Liver (tissue), 9 donors: ENCODE data around the gene PDCD6IP. TPM values are rescaled to one million over a fixed set of nuclear protein-coding genes. Genes with fewer than 3 reads are reported as not detected.

Experiments
- DNase-seq: peaks from one replicate; pipeline ENCODE4 v3.0.0-alpha.2; 2017; ENCODE audit warnings: low spot score
- H3K27ac ChIP-seq, 2 donors: one replicate each; pipeline ENCODE4 v1.7.0; 2013; ENCODE audit warnings: inconsistent platforms in 2 of 2, low read length in 2 of 2, control low read depth in 1 of 2, low read depth in 1 of 2, mild to moderate bottlenecking in 1 of 2
- H3K27me3 ChIP-seq, 4 donors: one replicate each; pipeline versions ENCODE4 v1.6.1 to v1.7.0; 2013; ENCODE audit warnings: low read length in 3 of 4, inconsistent platforms in 1 of 4, mild to moderate bottlenecking in 1 of 4, moderate library complexity in 1 of 4; ENCODE audit not compliant: control insufficient read depth in 4 of 4, insufficient read depth in 4 of 4
- H3K36me3 ChIP-seq, 4 donors: one replicate each; pipeline versions ENCODE4 v1.6.1 to v1.7.0; 2013; ENCODE audit warnings: low read length in 3 of 4, mild to moderate bottlenecking in 3 of 4, low read depth in 1 of 4, moderate library complexity in 1 of 4; ENCODE audit not compliant: control insufficient read depth in 4 of 4, insufficient read depth in 3 of 4
- H3K4me1 ChIP-seq, 4 donors: one replicate each; pipeline versions ENCODE4 v1.6.1 to v1.7.0; 2013; ENCODE audit warnings: low read length in 3 of 4, mild to moderate bottlenecking in 3 of 4, moderate library complexity in 1 of 4; ENCODE audit not compliant: control insufficient read depth in 4 of 4, insufficient read depth in 4 of 4
- H3K4me3 ChIP-seq, 3 donors: one replicate each; pipeline versions ENCODE4 v1.6.1 to v1.7.0; 2013; ENCODE audit warnings: low read length in 3 of 3, control low read depth in 1 of 3, low read depth in 1 of 3, mild to moderate bottlenecking in 1 of 3
- H3K9ac ChIP-seq, 2 donors: one replicate each; pipeline ENCODE4 v1.7.0; 2013; ENCODE audit warnings: low read length in 2 of 2, mild to moderate bottlenecking in 2 of 2, moderate library complexity in 2 of 2, control low read depth in 1 of 2, low read depth in 1 of 2
- H3K9me3 ChIP-seq, 4 donors: one replicate each; pipeline versions ENCODE4 v1.6.1 to v1.7.0; 2013; ENCODE audit warnings: low read length in 3 of 4; ENCODE audit not compliant: control insufficient read depth in 4 of 4
- ATF3 ChIP-seq: IDR thresholded peaks from 2 replicates; pipeline ENCODE4 v1.6.1; 2016; ENCODE audit warnings: antibody characterized with exemption
- CTCF ChIP-seq: fragments of 150-350 bp; IDR thresholded peaks from 2 replicates; pipeline ENCODE4 v1.5.1; 2017; ENCODE audit warnings: improper control_type of control experiment, low read depth, low read length; ENCODE audit not compliant: missing input control
- EGR1 ChIP-seq, 2 donors: IDR thresholded peaks; 2 replicates each; pipeline ENCODE4 v1.6.1; 2016 to 2018; ENCODE audit warnings: antibody characterized with exemption in 2 of 2, low read depth in 2 of 2
- FOXA1 ChIP-seq: IDR thresholded peaks from 2 replicates; pipeline ENCODE4 v1.6.1; 2016; ENCODE audit warnings: antibody characterized with exemption
- FOXA2 ChIP-seq: IDR thresholded peaks from 2 replicates; pipeline ENCODE4 v1.6.1; 2016; ENCODE audit warnings: antibody characterized with exemption
- GABPA ChIP-seq, 2 donors: IDR thresholded peaks in 1 of 2; conservative IDR thresholded peaks in 1 of 2; 2 replicates each; pipeline ENCODE4 v1.6.1; 2016; ENCODE audit warnings: antibody characterized with exemption in 2 of 2, mild to moderate bottlenecking in 1 of 2, moderate library complexity in 1 of 2
- HNF4A ChIP-seq, 2 donors: conservative IDR thresholded peaks; 2 replicates each; pipeline ENCODE4 v1.6.1; 2016; ENCODE audit warnings: antibody characterized with exemption in 2 of 2, mild to moderate bottlenecking in 2 of 2
- MAX ChIP-seq: IDR thresholded peaks from 2 replicates; pipeline ENCODE4 v1.6.1; 2016; ENCODE audit warnings: antibody characterized with exemption
- RAD21 ChIP-seq, 2 donors: IDR thresholded peaks; 2 replicates each; pipeline ENCODE4 v1.6.1; 2016; ENCODE audit warnings: antibody characterized with exemption in 2 of 2, mild to moderate bottlenecking in 2 of 2
- REST ChIP-seq: IDR thresholded peaks from 2 replicates; pipeline ENCODE4 v1.6.1; 2016; ENCODE audit warnings: antibody characterized with exemption, mild to moderate bottlenecking
- RXRA ChIP-seq, 2 donors: IDR thresholded peaks; 2 replicates each; pipeline ENCODE4 v1.6.1; 2017 to 2018; ENCODE audit warnings: antibody characterized with exemption in 2 of 2, mild to moderate bottlenecking in 1 of 2
- SP1 ChIP-seq: IDR thresholded peaks from 2 replicates; pipeline ENCODE4 v1.6.1; 2018; ENCODE audit warnings: antibody characterized with exemption, mild to moderate bottlenecking
- TAF1 ChIP-seq: conservative IDR thresholded peaks from 2 replicates; pipeline ENCODE4 v1.6.1; 2016; ENCODE audit warnings: antibody characterized with exemption, mild to moderate bottlenecking
- YY1 ChIP-seq: IDR thresholded peaks from 2 replicates; pipeline ENCODE4 v1.6.1; 2016; ENCODE audit warnings: antibody characterized with exemption, mild to moderate bottlenecking
- ZBTB33 ChIP-seq: IDR thresholded peaks from 2 replicates; pipeline ENCODE4 v1.6.1; 2016; ENCODE audit warnings: antibody characterized with exemption
- WGBS: extraction: QIAGEN DNeasy Blood & Tissue Kit; methylation state at CpG from one replicate; pipeline ENCODE4 v1.1.7; 2013; 5-methylcytosine and 5-hydroxymethylcytosine counted together
- polyA plus RNA-seq, 2 donors: library from polyadenylated mRNA; stranded (reverse) in 1 of 2; unstranded in 1 of 2; fragments of 200-250 nt in 1 of 2; fragments of >200 nt in 1 of 2; fragmentation: Nextera tagmentation in 1 of 2; extraction: Ambion mirVana in 1 of 2; gene quantifications; one replicate each; pipeline versions ENCODE4 v1.2.1 to v1.2.3, GENCODE V29; 2013 to 2015
- total RNA-seq, 2 donors: library from RNA; depleted of rRNA; stranded (reverse); fragments of >200 nt; gene quantifications; one replicate each; pipeline ENCODE4 v1.2.3, GENCODE V29; 2014
- donor health status: healthy.
- donor health status: healthy.
- donor health status: healthy.
- donor health status: healthy.
- donor health status: healthy.

The PDCD6IP gene
- total and polyA plus RNA-seq, 4 donors = 31.9 to 73.8 (median 47.9) TPM

- no peak overlapping the region for H3K4me3 ChIP-seq
- no peaks in the 10 kb centered on the region for H3K4me1 ChIP-seq
- whole genome bisulfite sequencing = 86% methylated on average over 2 of the region's 2 CpGs
- DNase-seq = no peak
- no peaks in the 10 kb centered on the region for H3K27me3 ChIP-seq
- no peak overlapping the region for H3K9ac ChIP-seq
- H3K36me3 ChIP-seq = no peaks in the 10 kb centered on the region
- TF ChIP-seq MAX (no peak), GABPA (IDR thresholded peaks at IDR 0.05 in 1 of 2, conservative IDR thresholded peaks at IDR 0.05 in 1 of 2) (no peak)
- H3K27ac ChIP-seq = no peak overlapping the region
- peaks cover 0 to 5% (median 2%) of the 10 kb centered on the region in 4 donors for H3K9me3 ChIP-seq
Measured at GRCh38 chr3:33758864-33759263, 39.6 kb upstream of the PDCD6IP start.

- H3K36me3 ChIP-seq = no peaks in the 10 kb centered on the region
- H3K27ac ChIP-seq = no peak overlapping the region
- no peaks in the 10 kb centered on the region for H3K27me3 ChIP-seq
- H3K4me3 ChIP-seq = no peak overlapping the region
- H3K9ac ChIP-seq = no peak overlapping the region
- H3K4me1 ChIP-seq = no peaks in the 10 kb centered on the region
- 91% methylated on average over 9 of the region's 9 CpGs for WGBS
- H3K9me3 ChIP-seq = no peaks in the 10 kb centered on the region
- no peak for DNase-seq
- no peak for TF ChIP-seq GABPA (IDR thresholded peaks at IDR 0.05 in 1 of 2, conservative IDR thresholded peaks at IDR 0.05 in 1 of 2)
- TF ChIP-seq TAF1 = no peak
- no peak for TF ChIP-seq RXRA (IDR thresholded peaks at IDR 0.05)
- no peak for TF ChIP-seq FOXA2
- TF ChIP-seq EGR1 (IDR thresholded peaks at IDR 0.05; ENCODE audit: low read depth in 2 of 2) = no peak
- TF ChIP-seq ATF3 = no peak
- no peak for TF ChIP-seq REST
- TF ChIP-seq MAX = no peak
- no peak for TF ChIP-seq FOXA1
- TF ChIP-seq HNF4A (conservative IDR thresholded peaks at IDR 0.05) = no peak
- TF ChIP-seq YY1 = no peak
- TF ChIP-seq RAD21 (IDR thresholded peaks at IDR 0.05) = no peak
- TF ChIP-seq CTCF = no peak
- no peak for TF ChIP-seq SP1
- TF ChIP-seq ZBTB33 = no peak
Measured at GRCh38 chr3:33768578-33769330, 29.7 kb upstream of the PDCD6IP start.
